GM10266 (cell line): Measurements from ENCODE around the gene NAV1.
"Not testable (repeated sequence)": the region's sequence is repeated elsewhere in the genome, so short reads cannot be mapped to it uniquely, and the experiment has no call there.

ENCODE experiments used
- DNase-seq: peaks from one replicate; pipeline ENCODE4 v3.0.0; 2012; ENCODE audit errors: extremely low spot score
- CTCF ChIP-seq: IDR thresholded peaks from 2 replicates; pipeline ENCODE4 v1.5.1; 2012; ENCODE audit warnings: mild to moderate bottlenecking, low read depth; ENCODE audit not compliant: control insufficient read depth, insufficient read depth; ENCODE audit errors: missing control alignments

The NAV1 gene, protein sequence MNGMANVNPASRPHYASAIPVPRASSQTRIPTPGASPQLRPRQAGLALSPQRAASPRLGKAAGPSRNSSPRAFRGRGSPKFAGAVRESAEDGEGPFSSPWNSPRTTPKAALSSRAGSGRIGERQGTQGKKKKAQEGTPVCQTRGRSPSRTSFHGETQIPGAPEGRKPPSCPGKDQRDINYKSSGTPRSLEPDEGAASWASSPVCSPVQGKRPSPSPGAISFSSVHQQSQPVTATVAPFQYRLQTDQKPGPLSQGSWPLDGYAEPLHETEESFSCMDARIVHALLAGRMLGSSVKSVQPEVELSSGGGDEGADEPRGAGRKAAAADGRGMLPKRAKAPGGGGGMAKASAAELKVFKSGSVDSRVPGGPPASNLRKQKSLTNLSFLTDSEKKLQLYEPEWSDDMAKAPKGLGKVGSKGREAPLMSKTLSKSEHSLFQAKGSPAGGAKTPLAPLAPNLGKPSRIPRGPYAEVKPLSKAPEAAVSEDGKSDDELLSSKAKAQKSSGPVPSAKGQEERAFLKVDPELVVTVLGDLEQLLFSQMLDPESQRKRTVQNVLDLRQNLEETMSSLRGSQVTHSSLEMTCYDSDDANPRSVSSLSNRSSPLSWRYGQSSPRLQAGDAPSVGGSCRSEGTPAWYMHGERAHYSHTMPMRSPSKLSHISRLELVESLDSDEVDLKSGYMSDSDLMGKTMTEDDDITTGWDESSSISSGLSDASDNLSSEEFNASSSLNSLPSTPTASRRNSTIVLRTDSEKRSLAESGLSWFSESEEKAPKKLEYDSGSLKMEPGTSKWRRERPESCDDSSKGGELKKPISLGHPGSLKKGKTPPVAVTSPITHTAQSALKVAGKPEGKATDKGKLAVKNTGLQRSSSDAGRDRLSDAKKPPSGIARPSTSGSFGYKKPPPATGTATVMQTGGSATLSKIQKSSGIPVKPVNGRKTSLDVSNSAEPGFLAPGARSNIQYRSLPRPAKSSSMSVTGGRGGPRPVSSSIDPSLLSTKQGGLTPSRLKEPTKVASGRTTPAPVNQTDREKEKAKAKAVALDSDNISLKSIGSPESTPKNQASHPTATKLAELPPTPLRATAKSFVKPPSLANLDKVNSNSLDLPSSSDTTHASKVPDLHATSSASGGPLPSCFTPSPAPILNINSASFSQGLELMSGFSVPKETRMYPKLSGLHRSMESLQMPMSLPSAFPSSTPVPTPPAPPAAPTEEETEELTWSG (N-terminal part only)

DNA sequence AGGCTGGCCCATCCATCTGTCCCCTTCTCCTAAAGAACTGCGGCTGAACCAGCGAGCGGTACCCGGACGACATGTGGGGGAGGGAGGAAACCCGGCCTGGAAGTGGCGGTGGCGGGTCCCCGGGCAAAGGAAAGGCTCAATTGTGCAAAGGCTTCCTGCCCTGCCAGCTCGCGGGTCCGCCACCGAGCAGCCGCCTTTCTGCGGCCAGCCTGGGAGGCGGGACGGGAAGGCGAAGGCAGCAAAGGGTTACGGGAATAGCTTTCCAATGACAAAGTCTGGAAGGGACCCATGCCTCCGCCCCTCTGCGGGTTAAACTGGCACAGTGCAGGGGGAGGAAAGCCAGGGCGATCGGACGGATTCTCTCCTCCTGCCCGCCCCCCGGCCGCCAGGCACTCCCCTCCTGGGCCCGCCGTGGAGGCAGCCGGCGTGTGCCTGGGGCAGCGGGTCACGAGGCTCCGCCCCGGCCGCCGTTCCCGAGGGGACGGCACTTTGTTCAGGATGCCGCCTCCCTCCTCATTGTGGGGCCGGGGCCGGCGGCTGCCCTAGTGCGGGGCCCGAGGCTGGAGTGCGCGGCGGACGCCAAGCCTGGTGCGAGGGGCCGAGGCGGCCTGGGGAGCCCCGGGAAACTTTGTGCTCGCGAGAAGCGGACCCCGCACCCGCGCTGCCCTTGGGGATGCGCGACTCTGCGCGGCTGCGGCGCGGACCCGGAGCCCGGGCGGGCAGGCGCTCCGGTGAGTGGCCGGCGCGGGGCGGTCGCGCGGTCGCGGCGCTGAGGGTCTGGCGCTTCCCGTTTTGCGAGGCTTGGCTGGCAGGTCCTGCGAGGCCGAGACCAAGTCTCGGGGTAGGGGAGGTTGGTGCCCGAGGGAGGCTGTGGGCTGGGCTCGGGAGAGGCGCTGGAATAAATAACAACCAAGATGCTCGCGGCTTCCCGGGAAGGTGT, at the start of gene NAV1:
Gene NAV1 (plus strand): TSS at position 516 of the 940 bp plus-strand sequence. CDS start 83,758 bp downstream, outside the sequence.
- TF ChIP-seq CTCF, result no peak
- DNase-seq, result peak; percentile 28

DNA sequence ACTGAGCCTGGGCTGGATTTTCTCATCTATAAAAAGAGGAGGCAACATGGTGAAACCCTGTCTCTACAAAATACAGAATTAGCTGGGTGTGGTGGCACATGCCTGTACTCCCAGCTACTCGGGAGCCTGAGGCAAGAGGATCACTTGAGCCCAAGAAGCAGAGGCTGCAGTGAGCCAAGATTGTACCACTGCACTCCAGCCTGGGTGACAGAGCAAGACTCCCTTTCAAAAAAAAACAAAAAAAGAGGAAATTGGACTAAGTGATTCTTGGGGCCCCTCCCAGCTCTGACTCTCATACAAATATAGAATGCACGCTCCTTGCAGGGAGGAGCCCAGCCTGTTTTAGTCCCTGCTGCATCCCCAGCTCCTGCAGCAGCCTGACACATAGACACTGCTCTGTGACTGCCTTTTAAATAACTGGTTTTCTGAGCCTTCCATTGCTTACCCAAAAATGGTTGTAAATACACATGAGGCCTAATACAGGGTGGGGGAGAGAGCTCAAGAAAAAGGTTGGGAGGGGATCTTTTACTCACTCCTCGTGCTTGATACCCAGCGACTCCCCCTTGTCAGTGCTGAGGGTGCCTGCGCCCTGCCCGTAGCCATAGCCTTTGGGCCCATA, 49.2 kb upstream of the NAV1 start:
- TF ChIP-seq CTCF, result no peak
- DNase-seq, result no peak

- no peak for DNase-seq
- no peak for TF ChIP-seq CTCF
These were observed 48.2 kb upstream of the NAV1 start for GRCh38 chr1:201490708-201491131.

- no peak for DNase-seq
- no peak for TF ChIP-seq CTCF
These were observed 46.9 kb upstream of the NAV1 start for GRCh38 chr1:201491896-201492511.

- not testable (repeated sequence) for DNase-seq
These were observed 45.8 kb upstream of the NAV1 start for GRCh38 chr1:201493026-201493656.
